Activated naive CD4-positive, alpha-beta T cell treated with anti-CD3 and anti-CD28 coated beads for 36 hours (primary cell): ENCODE data around the gene CDH13. TPM values are rescaled to one million over a fixed set of nuclear protein-coding genes. Genes with fewer than 3 reads are reported as not detected.

Experiments
- CTCF ChIA-PET: fragments of 350-600 bp; sonication (Branson Sonifier 250); formaldehyde crosslinking; loops from one replicate; lab custom pipeline; 2021; ENCODE audit warnings: antibody characterized with exemption; lab: Charles Lee
- DNase-seq: peaks from one replicate; pipeline ENCODE4 v3.0.0-alpha.2; 2020
- H3K27ac Mint-ChIP-seq: one replicate; pipeline ENCODE4 v1.8.0; 2021; ENCODE audit warnings: mild to moderate bottlenecking, mixed read lengths
- H3K27me3 Mint-ChIP-seq: one replicate; pipeline ENCODE4 v1.8.0; 2021; ENCODE audit warnings: low read depth, mixed read lengths
- H3K36me3 Mint-ChIP-seq: one replicate; pipeline ENCODE4 v1.8.0; 2021; ENCODE audit warnings: low read depth, mixed read lengths
- H3K4me1 Mint-ChIP-seq: one replicate; pipeline ENCODE4 v1.8.0; 2021; ENCODE audit warnings: low read depth, mixed read lengths
- H3K4me3 Mint-ChIP-seq: one replicate; pipeline ENCODE4 v1.8.0; 2021; ENCODE audit warnings: mild to moderate bottlenecking, moderate library complexity, mixed read lengths
- H3K9me3 Mint-ChIP-seq: one replicate; pipeline ENCODE4 v1.8.0; 2021; ENCODE audit warnings: mixed read lengths
- intact Hi-C: fragments of 100-400 bp; cut with micrococcal nuclease; formaldehyde crosslinking; loops from one replicate; pipeline ENCODE4 v1.15.1; 2023
- total RNA-seq, 2 experiments: library from RNA; stranded (reverse); gene quantifications; one replicate each; pipeline ENCODE4 v1.2.3, GENCODE V29; 2021

CDH13 gene
- total RNA-seq, 2 experiments from 2014 or later, result not detected

DNA sequence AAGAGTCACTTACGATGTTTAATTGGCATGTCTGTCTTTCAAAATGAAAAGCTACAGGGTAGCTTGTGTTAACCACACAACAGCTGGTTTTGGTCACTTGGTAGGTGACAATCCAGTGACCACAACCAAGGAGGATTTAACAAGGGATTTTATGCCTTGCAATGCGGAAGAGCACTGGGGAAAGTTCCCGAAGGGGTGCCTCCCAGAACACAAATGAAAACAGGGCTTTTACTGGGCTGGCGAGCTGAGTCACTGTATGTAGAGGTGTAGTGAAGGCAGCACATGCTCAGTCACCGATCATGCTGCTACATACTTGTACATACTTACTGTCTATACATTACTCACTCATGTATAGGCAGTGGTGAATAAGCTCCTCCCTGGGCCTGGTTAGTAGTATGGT lies 483.5 kb downstream of the CDH13 start:
- Mint-ChIP-seq H3K9me3 (no peaks in the 10 kb centered on the region), H3K27ac (no peak overlapping the region), H3K27me3 (peaks cover 6% of the 10 kb centered on the region), H3K4me1 (no peaks in the 10 kb centered on the region), H3K36me3 (no peaks in the 10 kb centered on the region), H3K4me3 (no peak overlapping the region)
- CTCF ChIA-PET, result no interaction called here
- intact Hi-C loops, result no loop called here
- DNase-seq, result no peak

DNA sequence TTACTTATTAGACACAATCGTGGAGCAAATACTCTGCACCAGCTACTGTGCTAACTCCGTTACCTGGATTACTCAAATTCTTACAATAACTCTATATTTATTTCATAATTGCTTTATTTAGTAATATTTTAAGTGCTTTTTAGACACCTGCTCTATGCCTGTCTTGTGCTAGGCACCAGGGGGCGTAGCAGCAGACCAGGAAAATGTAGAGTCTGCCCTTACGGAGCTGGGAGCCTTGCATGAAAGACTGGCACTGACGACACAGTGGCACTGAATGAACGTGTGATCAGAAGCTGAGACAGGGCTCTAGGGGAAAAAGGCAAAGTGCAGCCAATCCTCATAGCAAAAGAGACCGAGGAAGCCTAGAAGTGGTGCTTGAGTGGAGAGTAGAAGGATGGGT lies 486.5 kb downstream of the CDH13 start:
- CTCF ChIA-PET, result interaction anchor here (0.6 kb wide), 1 partner anchor 1993 kb away, joined by 3 read pairs; no protein-coding TSS in a partner anchor
- no peaks in the 10 kb centered on the region for H3K4me1 Mint-ChIP-seq
- peaks cover 6% of the 10 kb centered on the region for H3K27me3 Mint-ChIP-seq
- peak; percentile 19 for DNase-seq
- H3K27ac Mint-ChIP-seq, result no peak overlapping the region
- H3K4me3 Mint-ChIP-seq, result no peak overlapping the region
- H3K9me3 Mint-ChIP-seq, result no peaks in the 10 kb centered on the region
- H3K36me3 Mint-ChIP-seq, result no peaks in the 10 kb centered on the region
- intact Hi-C loops, result no loop called here

DNA sequence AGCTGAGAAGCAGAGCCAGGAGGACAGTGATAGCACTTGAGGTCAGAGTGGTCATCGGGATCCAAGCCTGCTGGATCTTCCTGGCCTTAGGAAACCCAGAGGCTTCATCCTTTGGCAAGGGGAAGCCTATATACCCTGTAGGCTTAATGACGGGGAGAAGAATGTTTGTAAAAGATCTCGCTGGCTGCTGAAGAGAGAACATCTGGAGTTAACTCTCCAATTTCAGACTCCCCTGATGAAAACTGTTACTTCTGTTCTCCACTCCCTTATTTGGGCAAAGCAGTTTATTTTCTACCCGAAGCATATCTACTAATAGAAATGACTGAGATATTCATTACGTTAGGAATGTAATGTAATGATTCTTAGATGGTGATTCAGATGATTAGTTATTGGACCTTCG lies 487.0 kb downstream of the CDH13 start:
- Mint-ChIP-seq H3K9me3 (no peaks in the 10 kb centered on the region), H3K4me3 (no peak overlapping the region), H3K27ac (no peak overlapping the region), H3K36me3 (no peaks in the 10 kb centered on the region), H3K27me3 (peaks cover 5% of the 10 kb centered on the region), H3K4me1 (no peaks in the 10 kb centered on the region)
- intact Hi-C loops, result no loop called here
- CTCF ChIA-PET, result no interaction called here
- DNase-seq, result no peak

DNA sequence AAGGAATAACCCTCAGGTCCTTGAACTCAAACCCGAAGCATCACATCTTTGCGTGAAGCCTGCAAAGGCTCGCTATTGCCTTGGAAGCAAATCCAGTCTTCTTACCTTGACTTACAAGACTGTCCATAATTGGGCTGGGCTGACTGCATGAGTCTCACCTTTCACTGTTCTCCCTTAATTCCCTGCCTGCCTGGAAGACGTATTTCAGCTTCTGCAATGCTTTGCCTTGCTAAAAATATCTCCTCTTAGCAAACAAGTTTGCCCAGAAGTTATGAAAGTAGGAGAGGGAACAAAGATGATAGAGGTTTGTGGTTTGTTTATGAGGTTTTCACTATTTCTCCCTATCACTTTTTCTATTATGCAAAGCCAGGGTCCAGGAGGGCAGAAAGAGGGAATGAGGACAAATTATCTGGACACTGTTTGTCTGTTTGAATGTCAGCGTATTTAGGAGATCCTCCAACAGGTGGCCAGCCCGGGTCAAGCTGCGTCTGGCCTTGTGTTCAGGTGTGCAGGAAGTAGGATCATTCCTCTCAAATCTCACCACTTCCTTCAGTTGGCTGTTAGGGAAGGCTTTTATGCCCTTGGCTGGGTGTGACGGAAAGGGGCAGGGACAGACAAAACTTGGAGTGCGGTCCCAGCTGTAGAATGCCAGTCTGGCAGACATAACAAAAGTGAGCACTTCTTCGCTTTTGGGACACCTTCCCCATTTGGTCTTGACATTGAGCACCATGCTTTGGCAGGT lies 488.9 kb downstream of the CDH13 start:
- H3K4me1 Mint-ChIP-seq, result no peaks in the 10 kb centered on the region
- no peaks in the 10 kb centered on the region for H3K36me3 Mint-ChIP-seq
- H3K27ac Mint-ChIP-seq, result no peak overlapping the region
- CTCF ChIA-PET, result no interaction called here
- H3K9me3 Mint-ChIP-seq, result no peaks in the 10 kb centered on the region
- H3K4me3 Mint-ChIP-seq, result no peak overlapping the region
- intact Hi-C loops, result no loop called here
- DNase-seq, result no peak
- H3K27me3 Mint-ChIP-seq, result peaks cover 4% of the 10 kb centered on the region

DNA sequence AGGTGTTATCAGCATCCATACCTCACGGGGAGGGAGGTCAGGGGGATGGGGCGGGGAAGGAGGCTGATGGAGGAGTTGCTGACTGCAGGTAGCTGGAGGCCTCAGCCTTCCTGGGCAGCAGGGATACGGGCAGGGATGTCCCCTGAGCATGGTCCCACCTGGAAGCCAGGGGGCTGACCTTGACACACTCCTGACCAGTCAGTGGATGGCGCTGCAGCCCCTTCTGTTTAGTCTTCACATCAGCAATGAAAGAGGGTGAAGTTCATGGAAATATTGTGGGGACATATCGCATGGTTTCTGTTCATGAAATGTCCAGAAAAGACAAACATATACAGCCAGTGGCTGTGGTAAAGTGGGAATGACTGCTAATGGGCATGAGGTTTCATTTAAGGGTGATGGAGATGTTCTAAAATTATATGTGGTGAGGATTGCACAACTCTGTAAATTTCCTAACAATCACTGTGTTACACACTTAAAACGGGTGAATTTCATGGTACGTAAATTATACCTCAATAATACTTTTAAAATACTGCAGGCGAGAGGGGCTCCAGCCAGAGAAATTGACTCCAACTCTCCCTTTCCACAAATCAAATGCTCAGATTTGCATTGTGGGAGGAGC lies 489.6 kb downstream of the CDH13 start:
- Mint-ChIP-seq H3K36me3 (no peaks in the 10 kb centered on the region), H3K27ac (no peak overlapping the region), H3K4me1 (no peaks in the 10 kb centered on the region), H3K9me3 (no peaks in the 10 kb centered on the region), H3K27me3 (peaks cover under 1% of the 10 kb centered on the region), H3K4me3 (no peak overlapping the region)
- no peak for DNase-seq
- CTCF ChIA-PET, result no interaction called here
- intact Hi-C loops, result no loop called here

DNA sequence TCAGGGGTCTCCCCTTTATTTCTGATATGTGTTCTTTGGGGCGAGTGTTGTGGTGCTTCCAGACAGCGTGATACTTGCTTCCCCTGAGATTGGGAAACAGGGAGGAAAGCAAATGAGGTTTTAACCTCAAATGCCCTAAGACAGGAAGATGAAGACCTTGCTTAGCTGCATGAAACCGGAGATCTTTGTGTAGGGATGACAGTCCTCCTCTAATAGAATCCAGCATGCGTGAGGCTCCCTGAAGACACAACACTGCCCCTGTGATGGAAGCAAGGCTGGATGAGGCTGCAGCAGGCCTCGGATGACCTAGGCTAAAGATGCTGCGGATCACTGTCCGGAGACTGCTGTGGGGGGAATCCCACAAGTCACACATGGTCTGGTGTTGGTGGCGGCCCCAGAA lies 491.0 kb downstream of the CDH13 start:
- no peak for DNase-seq
- intact Hi-C loops, result no loop called here
- Mint-ChIP-seq H3K9me3 (no peaks in the 10 kb centered on the region), H3K4me1 (no peaks in the 10 kb centered on the region), H3K4me3 (no peak overlapping the region), H3K36me3 (no peaks in the 10 kb centered on the region), H3K27ac (no peak overlapping the region), H3K27me3 (no peaks in the 10 kb centered on the region)
- CTCF ChIA-PET, result no interaction called here

DNA sequence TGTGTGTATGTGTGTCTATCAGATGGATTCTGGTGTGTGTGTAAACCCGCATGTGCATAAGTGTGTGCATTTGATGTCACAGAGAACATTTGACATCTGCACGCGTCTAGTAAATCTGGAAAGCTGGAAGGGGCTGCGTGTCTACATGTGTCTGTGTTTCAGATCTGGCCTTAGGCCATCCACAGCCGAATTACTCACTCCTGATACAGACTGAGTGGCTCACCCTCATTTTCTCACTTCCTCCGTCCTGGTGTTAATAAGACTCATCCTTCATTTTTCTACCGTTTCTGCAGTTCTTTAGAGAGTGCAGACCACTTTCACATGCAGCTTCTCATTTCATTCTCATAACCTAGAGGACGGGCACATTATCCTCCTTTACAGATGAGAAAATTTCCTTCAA lies 491.6 kb downstream of the CDH13 start:
- CTCF ChIA-PET, result no interaction called here
- Mint-ChIP-seq H3K9me3 (no peaks in the 10 kb centered on the region), H3K27me3 (no peaks in the 10 kb centered on the region), H3K4me3 (no peak overlapping the region), H3K36me3 (no peaks in the 10 kb centered on the region), H3K4me1 (no peaks in the 10 kb centered on the region), H3K27ac (no peak overlapping the region)
- no peak for DNase-seq
- intact Hi-C loops, result no loop called here

DNA sequence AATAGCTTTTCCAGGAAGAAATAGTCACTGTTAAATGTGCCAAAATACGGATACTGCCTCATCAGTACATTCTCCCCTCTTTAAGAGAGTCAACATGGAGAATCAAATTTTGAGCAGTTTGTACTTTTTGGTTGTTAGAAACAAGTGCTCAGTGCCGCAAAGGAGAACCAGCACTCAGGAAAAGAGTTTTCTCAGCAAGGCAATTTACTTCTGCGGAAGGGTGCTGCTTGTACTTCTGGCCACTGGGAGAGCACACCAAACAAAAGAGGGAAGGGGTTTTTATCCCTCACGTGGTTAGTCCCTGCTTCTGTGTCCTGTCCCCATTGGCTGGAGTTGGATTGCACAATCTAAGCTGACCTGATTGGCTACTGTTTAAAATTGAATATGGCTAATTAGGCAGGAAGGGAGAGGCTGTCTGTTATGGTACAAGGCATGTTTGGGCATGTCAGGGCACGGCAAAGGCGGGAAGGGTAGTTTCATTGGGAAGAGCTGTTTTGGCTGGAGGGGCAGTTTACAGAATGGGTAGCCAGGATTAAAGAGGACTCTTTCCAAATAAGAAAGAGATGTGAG lies 499.3 kb downstream of the CDH13 start:
- intact Hi-C loops, result no loop called here
- peaks cover 18% of the 10 kb centered on the region for H3K9me3 Mint-ChIP-seq

DNA sequence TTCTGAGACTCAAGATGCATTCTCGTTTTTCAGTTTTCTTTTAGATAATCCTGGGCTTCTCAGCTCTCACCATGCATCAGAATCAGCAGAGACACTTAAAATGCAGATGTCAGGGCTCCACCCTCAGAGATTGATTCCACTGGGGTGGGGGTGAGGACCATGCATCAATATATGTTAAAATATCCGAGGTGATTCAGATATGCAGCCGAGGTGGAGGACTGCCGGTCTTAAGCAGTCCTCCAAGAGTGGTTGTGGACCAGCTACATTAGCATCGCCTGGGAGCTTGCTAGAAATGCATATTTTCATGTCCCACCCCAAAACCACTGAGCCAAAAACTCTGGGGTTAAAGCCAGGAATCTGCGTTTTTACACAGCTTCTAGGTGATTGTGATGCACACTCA lies 501.3 kb downstream of the CDH13 start:
- H3K36me3 Mint-ChIP-seq, result no peaks in the 10 kb centered on the region
- intact Hi-C loops, result no loop called here
- H3K27ac Mint-ChIP-seq, result no peak overlapping the region
- peaks cover 19% of the 10 kb centered on the region for H3K9me3 Mint-ChIP-seq
- no peaks in the 10 kb centered on the region for H3K4me1 Mint-ChIP-seq
- H3K27me3 Mint-ChIP-seq, result no peaks in the 10 kb centered on the region
- no peak for DNase-seq
- CTCF ChIA-PET, result no interaction called here
- no peak overlapping the region for H3K4me3 Mint-ChIP-seq

More for the DNA sequence above, 499.3 kb downstream of the CDH13 start:
- H3K4me1 Mint-ChIP-seq, result no peaks in the 10 kb centered on the region
- H3K27ac Mint-ChIP-seq, result no peak overlapping the region
- H3K27me3 Mint-ChIP-seq, result no peaks in the 10 kb centered on the region
- H3K4me3 Mint-ChIP-seq, result no peak overlapping the region
- CTCF ChIA-PET, result no interaction called here
- DNase-seq, result no peak
- H3K36me3 Mint-ChIP-seq, result no peaks in the 10 kb centered on the region

DNA sequence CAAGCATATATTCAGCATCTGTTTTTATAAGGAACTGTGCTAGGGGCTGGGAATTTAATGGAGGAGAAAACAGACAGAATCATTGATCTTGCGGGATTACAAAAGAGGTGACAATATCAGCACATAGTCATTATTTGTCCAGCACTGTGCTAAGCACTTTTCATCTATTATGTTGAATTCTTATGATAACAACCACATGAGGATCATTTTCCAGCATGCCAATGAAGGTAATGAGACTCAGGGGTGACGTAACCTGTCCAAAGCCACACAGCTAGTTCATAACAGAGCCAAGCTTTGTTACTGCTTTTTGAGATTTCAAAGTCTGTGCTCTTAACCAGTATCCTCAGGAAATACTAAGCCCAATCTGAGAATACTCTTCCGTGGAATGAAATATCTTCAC lies 503.3 kb downstream of the CDH13 start:
- intact Hi-C loops, result no loop called here
- Mint-ChIP-seq H3K36me3 (no peaks in the 10 kb centered on the region), H3K4me3 (no peak overlapping the region), H3K9me3 (peaks cover 19% of the 10 kb centered on the region), H3K27me3 (no peaks in the 10 kb centered on the region), H3K27ac (no peak overlapping the region), H3K4me1 (no peaks in the 10 kb centered on the region)
- CTCF ChIA-PET, result no interaction called here
- DNase-seq, result no peak

DNA sequence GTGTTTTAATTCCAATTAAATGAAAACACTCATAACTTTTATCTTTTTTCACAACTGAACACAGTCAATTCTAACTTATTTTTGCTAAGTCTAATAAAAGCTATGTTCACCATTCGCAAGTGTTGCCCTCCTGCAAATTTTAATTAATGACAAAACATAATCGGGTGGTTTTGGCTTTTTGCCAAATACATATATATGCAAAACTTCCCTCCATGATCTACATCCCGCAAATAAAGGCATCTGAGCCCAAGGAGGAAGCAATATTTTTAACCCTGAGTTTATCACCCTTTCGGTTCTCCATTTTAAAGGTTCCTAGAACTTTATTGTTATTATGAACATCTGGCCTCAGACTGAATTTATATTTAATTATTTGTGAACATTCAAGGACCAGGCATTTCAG lies 507.9 kb downstream of the CDH13 start:
- intact Hi-C loops, result no loop called here
- no peak overlapping the region for H3K27ac Mint-ChIP-seq
- H3K4me1 Mint-ChIP-seq, result peaks cover 2% of the 10 kb centered on the region
- no peak for DNase-seq
- no peak overlapping the region for H3K4me3 Mint-ChIP-seq
- CTCF ChIA-PET, result no interaction called here
- H3K27me3 Mint-ChIP-seq, result no peaks in the 10 kb centered on the region
- no peaks in the 10 kb centered on the region for H3K36me3 Mint-ChIP-seq
- H3K9me3 Mint-ChIP-seq, result peaks cover 2% of the 10 kb centered on the region

DNA sequence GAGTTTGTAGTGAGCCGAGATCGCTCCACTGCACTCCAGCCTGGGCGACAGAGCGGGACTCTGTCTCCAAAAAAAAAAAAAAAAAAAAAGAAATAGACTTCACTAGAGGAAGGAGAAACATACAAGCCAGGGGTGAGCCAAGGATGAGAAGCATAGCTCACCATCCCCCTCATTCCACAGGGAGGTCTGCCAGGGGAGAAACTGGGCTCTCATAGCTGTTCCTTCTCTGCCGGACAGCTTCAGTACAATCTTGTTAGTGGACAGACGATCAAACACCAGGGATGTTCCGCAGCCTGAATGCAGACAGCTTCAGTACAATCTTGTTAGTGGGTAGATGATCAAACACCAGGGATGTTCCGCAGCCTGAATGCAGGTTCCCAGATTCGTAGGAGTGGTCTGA lies 509.6 kb downstream of the CDH13 start:
- H3K4me3 Mint-ChIP-seq, result no peak overlapping the region
- CTCF ChIA-PET, result no interaction called here
- H3K27me3 Mint-ChIP-seq, result no peaks in the 10 kb centered on the region
- no peaks in the 10 kb centered on the region for H3K36me3 Mint-ChIP-seq
- peaks cover 2% of the 10 kb centered on the region for H3K4me1 Mint-ChIP-seq
- peaks cover 2% of the 10 kb centered on the region for H3K9me3 Mint-ChIP-seq
- intact Hi-C loops, result no loop called here
- no peak overlapping the region for H3K27ac Mint-ChIP-seq
- no peak for DNase-seq

DNA sequence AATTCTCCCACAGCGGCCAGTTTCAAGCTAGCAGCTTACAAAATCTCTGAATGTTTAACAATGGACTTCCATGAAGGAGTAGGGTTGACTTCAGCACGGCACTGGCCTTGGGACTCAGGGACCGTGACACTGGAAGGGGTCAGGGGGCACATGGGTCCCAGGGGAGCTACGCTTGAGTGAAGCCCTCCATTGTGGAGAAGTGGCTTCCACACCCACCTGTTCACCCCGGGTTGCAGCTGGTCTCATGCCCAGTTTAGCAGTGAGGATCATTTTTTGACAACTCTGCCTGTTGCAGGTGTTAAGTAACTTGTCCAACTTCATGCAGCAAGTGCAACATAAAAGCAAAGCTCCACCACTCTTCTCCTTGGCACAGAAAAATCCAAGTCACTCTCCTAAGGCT lies 510.2 kb downstream of the CDH13 start:
- no peak for DNase-seq
- CTCF ChIA-PET, result no interaction called here
- Mint-ChIP-seq H3K27me3 (no peaks in the 10 kb centered on the region), H3K4me3 (no peak overlapping the region), H3K4me1 (peaks cover 2% of the 10 kb centered on the region), H3K27ac (no peak overlapping the region), H3K9me3 (no peaks in the 10 kb centered on the region), H3K36me3 (no peaks in the 10 kb centered on the region)
- intact Hi-C loops, result no loop called here
